IMR-90 (cell line): ENCODE results near the gene MIEN1. TPM values are rescaled to one million over a fixed set of nuclear protein-coding genes. Genes with fewer than 3 reads are reported as not detected.

Source experiments
- ATAC-seq: fragments of 200-7000 bp; cut with Tn5 transposase; 2 replicates; pipeline ENCODE4 v1.9.1; 2020; ENCODE audit warnings: low read depth, mild to moderate bottlenecking, moderate library complexity
- BruUV-seq: library from RNA; stranded (reverse); fragments of 400-500 nt; replicated peaks from 2 replicates; lab custom pipeline; 2021; lab: Mats Ljungman, UMichigan
- CTCF ChIA-PET: fragments of 300-600 bp; formaldehyde crosslinking; extraction: SDS; loops from one replicate; lab custom pipeline; 2021; ENCODE audit warnings: antibody characterized with exemption; lab: Yijun Ruan, JAX
- POLR2A ChIA-PET: fragments of 300-600 bp; sonication (Branson Sonifier 250); formaldehyde crosslinking; loops from one replicate; lab custom pipeline; 2022; ENCODE audit warnings: antibody characterized with exemption; ENCODE audit not compliant: unreplicated experiment; lab: Charles Lee
- DNase-seq: peaks from one replicate; pipeline ENCODE4 v3.0.0; 2013
- H2AFZ ChIP-seq: replicated peaks from 2 replicates; pipeline ENCODE3; 2013; ENCODE audit warnings: low read length, mild to moderate bottlenecking; ENCODE audit not compliant: poor library complexity
- H2AK5ac ChIP-seq: 2 replicates; pipeline ENCODE4 v1.6.1; 2013; ENCODE audit warnings: low read depth, low read length, inconsistent platforms
- H2AK9ac ChIP-seq: replicated peaks from 2 replicates; pipeline ENCODE3; 2013; ENCODE audit warnings: mild to moderate bottlenecking, low read depth, low read length, moderate library complexity; ENCODE audit not compliant: poor library complexity
- H2BK120ac ChIP-seq: 2 replicates; pipeline ENCODE4 v1.6.1; 2013; ENCODE audit warnings: low read depth, low read length, inconsistent platforms
- H2BK15ac ChIP-seq: 3 replicates; pipeline ENCODE4 v1.6.1; 2013; ENCODE audit warnings: low read depth, low read length, inconsistent platforms
- H2BK20ac ChIP-seq: 2 replicates; pipeline ENCODE4 v1.6.1; 2013; ENCODE audit warnings: low read depth, mild to moderate bottlenecking, inconsistent platforms, low read length, moderate library complexity
- H2BK5ac ChIP-seq: 2 replicates; pipeline ENCODE4 v1.6.1; 2013; ENCODE audit warnings: mild to moderate bottlenecking, low read depth, low read length, inconsistent platforms; ENCODE audit not compliant: poor library complexity, severe bottlenecking
- H3K14ac ChIP-seq: replicated peaks from 2 replicates; pipeline ENCODE4 v1.6.1; 2013; ENCODE audit warnings: low read depth, low read length, inconsistent platforms
- H3K18ac ChIP-seq: 2 replicates; pipeline ENCODE4 v1.6.1; 2013; ENCODE audit warnings: low read depth, low read length, control low read depth
- H3K23ac ChIP-seq: 2 replicates; pipeline ENCODE4 v1.6.1; 2013; ENCODE audit warnings: low read depth, low read length, inconsistent platforms
- H3K27ac ChIP-seq: 2 replicates; pipeline ENCODE4 v1.5.1; 2013; ENCODE audit warnings: mild to moderate bottlenecking, control low read depth, low read length; ENCODE audit not compliant: insufficient read depth
- H3K27me3 ChIP-seq: 2 replicates; pipeline ENCODE4 v1.6.1; 2013; ENCODE audit warnings: low read length; ENCODE audit not compliant: control insufficient read depth, insufficient read depth
- H3K36me3 ChIP-seq: 2 replicates; pipeline ENCODE4 v1.6.1; 2013; ENCODE audit warnings: low read length, mixed read lengths; ENCODE audit not compliant: control insufficient read depth, insufficient read depth
- H3K4ac ChIP-seq: 2 replicates; pipeline ENCODE4 v1.6.1; 2013; ENCODE audit warnings: low read depth, low read length, inconsistent platforms
- H3K4me1 ChIP-seq: 2 replicates; pipeline ENCODE4 v1.6.1; 2013; ENCODE audit warnings: low read length, mixed read lengths; ENCODE audit not compliant: control insufficient read depth, insufficient read depth
- H3K4me2 ChIP-seq: 2 replicates; pipeline ENCODE4 v1.6.1; 2013; ENCODE audit warnings: low read depth, mild to moderate bottlenecking, control low read depth, low read length, moderate library complexity
- H3K4me3 ChIP-seq: 2 replicates; pipeline ENCODE4 v1.5.1; 2013; ENCODE audit warnings: low read depth, mild to moderate bottlenecking, control low read depth, low read length, moderate library complexity; ENCODE audit not compliant: insufficient read depth
- H3K56ac ChIP-seq: 2 replicates; pipeline ENCODE4 v1.6.1; 2013; ENCODE audit warnings: low read length, inconsistent platforms; ENCODE audit not compliant: insufficient read depth; ENCODE audit errors: extremely low read depth
- H3K79me1 ChIP-seq, 2 experiments: 2 replicates each; pipeline ENCODE4 v1.6.1; 2013; ENCODE audit warnings: low read length in 2 of 2, inconsistent platforms in 1 of 2, low read depth in 1 of 2
- H3K9ac ChIP-seq: 2 replicates; pipeline ENCODE4 v1.6.1; 2013; ENCODE audit warnings: low read depth, low read length, control low read depth
- H3K9me1 ChIP-seq: 2 replicates; pipeline ENCODE4 v1.6.1; 2013; ENCODE audit warnings: low read length, inconsistent platforms; ENCODE audit not compliant: insufficient read depth
- H3K9me3 ChIP-seq: 2 replicates; pipeline ENCODE4 v1.6.1; 2013; ENCODE audit warnings: low read length; ENCODE audit not compliant: control insufficient read depth, insufficient read depth
- H4K20me1 ChIP-seq: 2 replicates; pipeline ENCODE4 v1.6.1; 2013; ENCODE audit warnings: low read length, inconsistent platforms; ENCODE audit not compliant: insufficient read depth
- H4K5ac ChIP-seq: 2 replicates; pipeline ENCODE4 v1.6.1; 2013; ENCODE audit warnings: mild to moderate bottlenecking, low read depth, low read length, control low read depth
- H4K8ac ChIP-seq, 2 experiments: 2 replicates each; pipeline ENCODE4 v1.6.1; 2013; ENCODE audit warnings: low read depth in 2 of 2, low read length in 2 of 2, control low read depth in 1 of 2, inconsistent platforms in 1 of 2
- H4K91ac ChIP-seq: 2 replicates; pipeline ENCODE4 v1.6.1; 2013; ENCODE audit warnings: low read depth, low read length, inconsistent platforms; ENCODE audit not compliant: insufficient read depth
- BHLHE40 ChIP-seq: fragments of 150-350 bp; IDR thresholded peaks from 2 replicates; pipeline ENCODE4 v1.6.1; 2016; ENCODE audit warnings: mild to moderate bottlenecking, low read depth, low read length
- CEBPB ChIP-seq: IDR thresholded peaks from 2 replicates; pipeline ENCODE4 v1.6.1; 2012; ENCODE audit warnings: low read depth, low read length, improper control_type of control experiment
- CHD1 ChIP-seq: IDR thresholded peaks from 2 replicates; pipeline ENCODE4 v1.6.1; 2012; ENCODE audit warnings: low read depth, low read length, improper control_type of control experiment
- FOS ChIP-seq: fragments of 150-350 bp; IDR thresholded peaks from 2 replicates; pipeline ENCODE4 v1.6.1; 2016; ENCODE audit warnings: low read depth, low read length
- MAFK ChIP-seq: IDR thresholded peaks from 2 replicates; pipeline ENCODE4 v1.6.1; 2012; ENCODE audit warnings: low read depth, low read length, improper control_type of control experiment
- MAZ ChIP-seq: IDR thresholded peaks from 2 replicates; pipeline ENCODE4 v1.6.1; 2012; ENCODE audit warnings: low read depth, mild to moderate bottlenecking, low read length, improper control_type of control experiment, moderate library complexity, borderline replicate concordance
- MXI1 ChIP-seq: IDR thresholded peaks from 2 replicates; pipeline ENCODE4 v1.6.1; 2012; ENCODE audit warnings: low read depth, mild to moderate bottlenecking, low read length, moderate library complexity, borderline replicate concordance
- NFE2L2 ChIP-seq: fragments of 150-350 bp; IDR thresholded peaks from 2 replicates; pipeline ENCODE4 v1.6.1; 2016; ENCODE audit warnings: low read depth, mild to moderate bottlenecking, low read length
- POLR2A ChIP-seq: IDR thresholded peaks from 2 replicates; pipeline ENCODE4 v1.6.1; 2012; ENCODE audit warnings: mild to moderate bottlenecking, low read depth, low read length
- RAD21 ChIP-seq: IDR thresholded peaks from 2 replicates; pipeline ENCODE4 v1.6.1; 2012; ENCODE audit warnings: low read length, improper control_type of control experiment
- RCOR1 ChIP-seq: IDR thresholded peaks from 2 replicates; pipeline ENCODE4 v1.6.1; 2012; ENCODE audit warnings: mild to moderate bottlenecking, low read length, improper control_type of control experiment; ENCODE audit not compliant: insufficient replicate concordance
- RFX5 ChIP-seq: IDR thresholded peaks from 2 replicates; pipeline ENCODE4 v1.8.0; 2012; ENCODE audit warnings: low read depth, mild to moderate bottlenecking, low read length, moderate library complexity
- SMC3 ChIP-seq: fragments of 150-350 bp; IDR thresholded peaks from 2 replicates; pipeline ENCODE4 v1.6.1; 2016; ENCODE audit warnings: low read depth, mild to moderate bottlenecking, antibody characterized with exemption, low read length, moderate library complexity
- WGBS, 2 experiments: methylation state at CpG; one replicate each; pipeline versions ENCODE4 v1.1.5 to v1.1.7; 2013; ENCODE audit warnings: missing lambda C conversion rate in 2 of 2; ENCODE audit not compliant: insufficient read length in 1 of 2; ENCODE audit errors: extremely low coverage in 2 of 2; 5-methylcytosine and 5-hydroxymethylcytosine counted together
- dilution Hi-C: fragments of 300-500 bp; cut with HindIII; formaldehyde crosslinking; loops from one replicate; pipeline ENCODE4 v1.14.3; 2018; ENCODE audit warnings: low sequenced_read_pairs; ENCODE audit not compliant: unreplicated experiment
- in situ Hi-C: fragments of 300-500 bp; cut with MboI; formaldehyde crosslinking; loops from 3 replicates; pipeline ENCODE4 v1.14.3; 2019; ENCODE audit warnings: low sequenced_read_pairs, inconsistent platforms, mixed read lengths
- intact Hi-C: fragments of 100-400 bp; cut with micrococcal nuclease; formaldehyde crosslinking; loops from 2 replicates; pipeline ENCODE4 v1.10.0; 2022
- polyA plus RNA-seq, 3 experiments: library from polyadenylated mRNA; depleted of rRNA; stranded (reverse); fragments of >200 nt; gene quantifications; 2 replicates each; pipeline ENCODE4 v1.2.3, GENCODE V29; 2012; ENCODE audit warnings: low replicate concordance in 1 of 3
- total RNA-seq: library from RNA; depleted of rRNA; stranded (reverse); fragments of >200 nt; gene quantifications from 2 replicates; pipeline ENCODE4 v1.2.3, GENCODE V29; 2012
- TF ChIP-seq, protein P1 (sequence below): conservative IDR thresholded peaks from 2 replicates; pipeline ENCODE4 v1.5.1; 2012; ENCODE audit warnings: mild to moderate bottlenecking, low read depth, low read length, improper control_type of control experiment
- TF ChIP-seq, protein P2 (sequence below): fragments of 150-350 bp; IDR thresholded peaks from 2 replicates; pipeline ENCODE4 v1.6.1; 2016; ENCODE audit warnings: low read depth, mild to moderate bottlenecking, low read length, moderate library complexity, borderline replicate concordance
- TF ChIP-seq, protein P3 (sequence below): fragments of 150-350 bp; IDR thresholded peaks from 2 replicates; pipeline ENCODE4 v1.6.1; 2017; ENCODE audit warnings: mild to moderate bottlenecking, antibody characterized with exemption, low read length, low read depth

Gene MIEN1
- total and polyA plus RNA-seq, 2 of the 4 experiments (the other 2 are of a cell fraction), result 20.3 to 75.6 TPM

DNA sequence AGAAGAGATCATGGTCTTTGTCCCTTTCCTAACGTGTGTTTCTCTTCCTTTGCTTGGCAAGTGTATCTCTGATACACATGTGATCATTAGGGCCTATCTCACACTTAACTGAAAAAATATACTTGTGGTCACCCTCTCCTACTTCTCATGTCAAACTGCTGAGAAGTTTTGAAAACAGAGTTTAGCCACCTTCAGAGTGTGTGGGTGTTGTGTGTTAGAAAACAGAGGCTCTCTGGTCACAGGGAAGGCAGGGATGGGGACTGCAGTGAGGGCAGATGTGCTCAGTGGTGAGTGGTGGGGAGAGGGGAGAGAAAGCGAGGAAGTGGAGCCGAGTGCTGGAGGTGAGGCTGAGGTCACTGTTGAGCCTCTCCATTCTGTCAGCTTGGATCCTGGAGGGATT is 36.8 kb upstream of the MIEN1 start:
- Histone ChIP-seq H3K9ac (no peak overlapping the region), H3K36me3 (no peaks in the 10 kb centered on the region), H2AK5ac (no peak overlapping the region), H3K56ac (no peak overlapping the region), H3K23ac (no peak overlapping the region), H4K91ac (no peak overlapping the region), H3K18ac (no peak overlapping the region), H3K4me3 (no peak overlapping the region), H3K4ac (no peak overlapping the region), H2AK9ac (no peak overlapping the region), H3K79me1 (no peaks in the 10 kb centered on the region), H2BK5ac (no peak overlapping the region), H2BK120ac (no peak overlapping the region), H2BK20ac (no peak overlapping the region), H2BK15ac (no peak overlapping the region), H3K4me2 (no peak overlapping the region), H4K8ac (no peak overlapping the region), H3K14ac (no peak overlapping the region), H3K4me1 (no peaks in the 10 kb centered on the region), H4K20me1 (no peaks in the 10 kb centered on the region), H3K27ac (no peak overlapping the region), H3K27me3 (peaks cover 53% of the 10 kb centered on the region), H3K9me3 (peaks cover 7% of the 10 kb centered on the region), H4K5ac (no peak overlapping the region), H3K9me1 (no peaks in the 10 kb centered on the region), H2AFZ (no peak overlapping the region)
- DNase-seq (no peak), ATAC-seq (no peak)
- ChIA-PET CTCF (no interaction called here), POLR2A (no interaction called here)
- in situ Hi-C loops, result no loop called here
- TF ChIP-seq, protein P1, sequence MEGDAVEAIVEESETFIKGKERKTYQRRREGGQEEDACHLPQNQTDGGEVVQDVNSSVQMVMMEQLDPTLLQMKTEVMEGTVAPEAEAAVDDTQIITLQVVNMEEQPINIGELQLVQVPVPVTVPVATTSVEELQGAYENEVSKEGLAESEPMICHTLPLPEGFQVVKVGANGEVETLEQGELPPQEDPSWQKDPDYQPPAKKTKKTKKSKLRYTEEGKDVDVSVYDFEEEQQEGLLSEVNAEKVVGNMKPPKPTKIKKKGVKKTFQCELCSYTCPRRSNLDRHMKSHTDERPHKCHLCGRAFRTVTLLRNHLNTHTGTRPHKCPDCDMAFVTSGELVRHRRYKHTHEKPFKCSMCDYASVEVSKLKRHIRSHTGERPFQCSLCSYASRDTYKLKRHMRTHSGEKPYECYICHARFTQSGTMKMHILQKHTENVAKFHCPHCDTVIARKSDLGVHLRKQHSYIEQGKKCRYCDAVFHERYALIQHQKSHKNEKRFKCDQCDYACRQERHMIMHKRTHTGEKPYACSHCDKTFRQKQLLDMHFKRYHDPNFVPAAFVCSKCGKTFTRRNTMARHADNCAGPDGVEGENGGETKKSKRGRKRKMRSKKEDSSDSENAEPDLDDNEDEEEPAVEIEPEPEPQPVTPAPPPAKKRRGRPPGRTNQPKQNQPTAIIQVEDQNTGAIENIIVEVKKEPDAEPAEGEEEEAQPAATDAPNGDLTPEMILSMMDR, result no peak
- TF ChIP-seq CHD1 (no peak), MAFK (no peak), MXI1 (no peak), RCOR1 (no peak), NFE2L2 (no peak), FOS (no peak), RAD21 (no peak), SMC3 (no peak), CEBPB (no peak), BHLHE40 (no peak), MAZ (no peak), POLR2A (no peak), RFX5 (no peak)
- TF ChIP-seq, protein P2, sequence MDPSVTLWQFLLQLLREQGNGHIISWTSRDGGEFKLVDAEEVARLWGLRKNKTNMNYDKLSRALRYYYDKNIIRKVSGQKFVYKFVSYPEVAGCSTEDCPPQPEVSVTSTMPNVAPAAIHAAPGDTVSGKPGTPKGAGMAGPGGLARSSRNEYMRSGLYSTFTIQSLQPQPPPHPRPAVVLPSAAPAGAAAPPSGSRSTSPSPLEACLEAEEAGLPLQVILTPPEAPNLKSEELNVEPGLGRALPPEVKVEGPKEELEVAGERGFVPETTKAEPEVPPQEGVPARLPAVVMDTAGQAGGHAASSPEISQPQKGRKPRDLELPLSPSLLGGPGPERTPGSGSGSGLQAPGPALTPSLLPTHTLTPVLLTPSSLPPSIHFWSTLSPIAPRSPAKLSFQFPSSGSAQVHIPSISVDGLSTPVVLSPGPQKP, result no peak
- TF ChIP-seq, protein P3, sequence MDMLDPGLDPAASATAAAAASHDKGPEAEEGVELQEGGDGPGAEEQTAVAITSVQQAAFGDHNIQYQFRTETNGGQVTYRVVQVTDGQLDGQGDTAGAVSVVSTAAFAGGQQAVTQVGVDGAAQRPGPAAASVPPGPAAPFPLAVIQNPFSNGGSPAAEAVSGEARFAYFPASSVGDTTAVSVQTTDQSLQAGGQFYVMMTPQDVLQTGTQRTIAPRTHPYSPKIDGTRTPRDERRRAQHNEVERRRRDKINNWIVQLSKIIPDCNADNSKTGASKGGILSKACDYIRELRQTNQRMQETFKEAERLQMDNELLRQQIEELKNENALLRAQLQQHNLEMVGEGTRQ, result no peak
- intact Hi-C loops, result no loop called here
- dilution Hi-C loops, result no loop called here
- no CpG with 5 or more reads among the region's 3 CpGs for WGBS, 2 experiments
- BruUV-seq, result no TSS peak
